Astrocyte of the spinal cord (primary cell): ENCODE results near the gene CXCL8.
A peak's percentile ranks its signal among the peaks of the same experiment; 100 is the strongest.

Experiments used
- DNase-seq: peaks from one replicate; pipeline ENCODE4 v3.0.0; 2011; ENCODE audit warnings: low read depth, low spot score
- H3K4me3 ChIP-seq: 2 replicates; pipeline ENCODE4 v1.5.1; 2011; ENCODE audit warnings: low read depth, mild to moderate bottlenecking, low read length, moderate library complexity
- CTCF ChIP-seq: IDR thresholded peaks from 2 replicates; pipeline ENCODE4 v1.5.1; 2012; ENCODE audit warnings: low read depth, mild to moderate bottlenecking, low read length, inconsistent platforms
- in situ Hi-C: cut with HindIII; loops from 2 replicates; pipeline ENCODE4 v1.10.0; 2017; ENCODE audit warnings: low sequenced_read_pairs

CXCL8 gene

GRCh38 chr4:73729534-73730165 is 10.7 kb upstream of the CXCL8 start:
- H3K4me3 ChIP-seq: no peak overlapping the region
- DNase-seq: peak; percentile 86
- in situ Hi-C loops: no loop called here
- TF ChIP-seq CTCF: peak; percentile 92

DNA sequence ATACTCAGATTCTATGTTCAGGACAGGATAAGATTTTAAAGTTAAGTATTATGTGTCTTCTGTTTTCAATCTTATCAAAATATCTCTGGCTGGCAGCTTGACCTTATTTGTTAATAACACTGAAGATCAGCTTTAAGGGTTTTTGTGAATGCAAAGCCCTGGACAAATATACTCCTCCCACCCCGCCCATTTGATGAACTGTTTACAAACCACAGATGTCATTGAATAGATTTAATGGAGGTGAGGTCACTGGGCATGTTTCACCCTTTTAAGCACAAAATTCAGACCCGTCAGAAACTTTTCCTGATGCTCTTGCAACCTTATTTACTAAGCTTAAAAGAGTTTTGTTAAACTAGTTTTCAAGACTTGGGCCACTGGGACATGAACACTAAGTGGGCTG is 10.1 kb upstream of the CXCL8 start:
- DNase-seq: peak; percentile 29
- no peak for TF ChIP-seq CTCF
- H3K4me3 ChIP-seq: no peak overlapping the region
- in situ Hi-C loops: no loop called here

DNA sequence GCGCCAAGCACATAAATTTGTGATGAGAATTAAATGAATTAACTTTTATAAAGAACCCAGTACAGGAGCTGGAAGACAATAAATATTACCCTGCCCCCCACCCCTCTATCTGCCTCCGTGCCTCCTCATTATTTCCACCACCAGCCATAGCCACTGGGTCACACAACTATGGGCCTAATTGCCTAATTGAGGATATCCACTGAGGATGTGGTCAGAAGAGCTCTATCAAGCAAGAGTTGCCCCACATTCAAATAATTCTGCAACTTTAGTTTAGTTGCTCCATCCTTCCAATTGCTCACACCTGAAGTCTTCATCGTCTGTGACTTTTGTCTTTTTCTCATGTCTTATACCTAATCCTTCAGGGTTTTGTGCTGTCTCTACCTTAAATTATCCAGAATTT is 9.5 kb upstream of the CXCL8 start:
- no peak for TF ChIP-seq CTCF
- H3K4me3 ChIP-seq: no peak overlapping the region
- in situ Hi-C loops: no loop called here
- DNase-seq: no peak

GRCh38 chr4:73731968-73732610 is 8.3 kb upstream of the CXCL8 start:
- no peak overlapping the region for H3K4me3 ChIP-seq
- DNase-seq: no peak
- in situ Hi-C loops: no loop called here
- no peak for TF ChIP-seq CTCF

DNA sequence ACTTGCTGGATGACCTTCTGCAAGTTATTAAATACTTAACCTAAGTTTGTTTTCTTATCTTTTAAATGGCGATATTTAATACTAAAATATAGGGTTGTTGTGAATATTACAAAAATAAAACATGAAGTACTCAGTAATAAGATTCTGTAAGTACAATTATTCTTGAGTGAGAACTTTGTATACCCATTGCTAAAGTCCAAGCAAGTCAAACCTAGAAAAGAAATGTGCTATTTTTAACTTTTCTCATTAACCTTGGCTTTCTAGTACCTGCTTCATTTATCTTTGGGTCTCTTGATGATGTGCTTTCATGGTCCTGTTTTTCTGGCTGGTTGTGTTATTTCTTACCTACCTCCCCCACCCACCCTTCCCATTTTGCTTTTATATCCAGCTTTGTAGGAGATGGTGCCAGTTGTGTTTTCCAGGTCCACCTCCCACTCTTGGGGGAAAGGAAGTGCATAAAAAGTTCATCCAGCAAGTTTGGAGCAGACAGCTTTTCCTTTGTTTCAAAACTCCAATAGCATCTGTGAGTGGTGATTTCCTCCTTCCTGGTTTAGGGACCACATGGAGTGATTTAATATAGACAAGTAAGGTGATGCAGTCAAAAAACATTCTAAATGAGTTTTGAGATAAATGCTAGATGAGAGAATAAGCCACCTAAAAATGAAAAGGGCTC is 7.5 kb upstream of the CXCL8 start:
- in situ Hi-C loops: no loop called here
- no peak for DNase-seq
- TF ChIP-seq CTCF: no peak
- H3K4me3 ChIP-seq: no peak overlapping the region

- TF ChIP-seq CTCF: no peak
- H3K4me3 ChIP-seq: no peak overlapping the region
- in situ Hi-C loops: no loop called here
- peak; percentile 46 for DNase-seq
Observed at GRCh38 chr4:73734530-73735001, 5.8 kb upstream of the CXCL8 start.
